ENCODE results near the gene CACNA2D3. TPM values are rescaled to one million over a fixed set of nuclear protein-coding genes. Genes with fewer than 3 reads are reported as not detected.

CACNA2D3 gene
- polyA plus RNA-seq, 1 donor (not counting 4 experiments of a cell fraction or from before 2014, with no cell fraction given) = 0.08 TPM

- Histone ChIP-seq H4K20me1 (ENCODE audit: control insufficient read depth, extremely low read depth, insufficient read depth, low read length) (no peaks in the 10 kb centered on the region), H3K9ac (ENCODE audit: control insufficient read depth, extremely low read depth, insufficient read depth, low read length) (no peak overlapping the region), H3K27ac (ENCODE audit: control insufficient read depth, insufficient read depth, low read length) (no peak overlapping the region), H3K9me3 (ENCODE audit: control insufficient read depth, low read depth, low read length) (no peaks in the 10 kb centered on the region), H3K4me1 (ENCODE audit: control insufficient read depth, extremely low read depth, insufficient read depth, low read length) (no peaks in the 10 kb centered on the region), H3K36me3 (ENCODE audit: control insufficient read depth in 2 of 2, extremely low read depth in 1 of 2, insufficient read depth in 2 of 2, low read length in 2 of 2) (no peaks in the 10 kb centered on the region), H3K27me3 (ENCODE audit: control insufficient read depth, extremely low read depth, insufficient read depth, low read length) (no peaks in the 10 kb centered on the region), H3K9me1 (ENCODE audit: control insufficient read depth, extremely low read depth, insufficient read depth, low read length) (no peaks in the 10 kb centered on the region), H3K79me2 (ENCODE audit: control insufficient read depth, insufficient read depth, low read length) (no peaks in the 10 kb centered on the region), H2AFZ (ENCODE audit: control insufficient read depth, low read length) (no peak overlapping the region), H3K4me2 (ENCODE audit: control insufficient read depth, extremely low read depth, insufficient read depth, low read depth, low read length) (no peak overlapping the region), H3K4me3 (ENCODE audit: control insufficient read depth in 2 of 3, extremely low read depth in 1 of 3, insufficient read depth in 2 of 3, low read depth in 1 of 3, low read length in 3 of 3) (no peak overlapping the region)
- dilution Hi-C loops (cut with MboI; ENCODE audit: extremely low pct_ligation_motif_present, low sequenced_read_pairs) = no loop called here
- no peak for DNase-seq (ENCODE audit: low read depth, low spot score)
- TF ChIP-seq CTCF (optimal IDR thresholded peaks at IDR 0.05 in 1 of 3, IDR thresholded peaks at IDR 0.05 in 1 of 3, conservative IDR thresholded peaks at IDR 0.05 in 1 of 3; ENCODE audit: extremely low read depth in 1 of 3, insufficient read depth in 2 of 3, low read length in 3 of 3) (no peak), EZH2 (IDR thresholded peaks at IDR 0.05; ENCODE audit: low read length) (no peak)
- no peak for FAIRE-seq
Measured at GRCh38 chr3:54176106-54176505, 53.8 kb downstream of the CACNA2D3 start.

GRCh38 chr3:54177816-54178215, 55.5 kb downstream of the CACNA2D3 start:
- Histone ChIP-seq H3K27ac (ENCODE audit: control insufficient read depth, insufficient read depth, low read length) (no peak overlapping the region), H3K9me1 (ENCODE audit: control insufficient read depth, extremely low read depth, insufficient read depth, low read length) (no peaks in the 10 kb centered on the region), H3K4me1 (ENCODE audit: control insufficient read depth, extremely low read depth, insufficient read depth, low read length) (no peaks in the 10 kb centered on the region), H3K4me2 (ENCODE audit: control insufficient read depth, extremely low read depth, insufficient read depth, low read depth, low read length) (no peak overlapping the region), H3K9me3 (ENCODE audit: control insufficient read depth, low read depth, low read length) (no peaks in the 10 kb centered on the region), H2AFZ (ENCODE audit: control insufficient read depth, low read length) (no peak overlapping the region), H3K4me3 (ENCODE audit: control insufficient read depth in 2 of 3, extremely low read depth in 1 of 3, insufficient read depth in 2 of 3, low read depth in 1 of 3, low read length in 3 of 3) (no peak overlapping the region), H3K9ac (ENCODE audit: control insufficient read depth, extremely low read depth, insufficient read depth, low read length) (no peak overlapping the region), H4K20me1 (ENCODE audit: control insufficient read depth, extremely low read depth, insufficient read depth, low read length) (no peaks in the 10 kb centered on the region), H3K79me2 (ENCODE audit: control insufficient read depth, insufficient read depth, low read length) (no peaks in the 10 kb centered on the region), H3K36me3 (ENCODE audit: control insufficient read depth in 2 of 2, extremely low read depth in 1 of 2, insufficient read depth in 2 of 2, low read length in 2 of 2) (no peaks in the 10 kb centered on the region), H3K27me3 (ENCODE audit: control insufficient read depth, extremely low read depth, insufficient read depth, low read length) (no peaks in the 10 kb centered on the region)
- no peak for DNase-seq (ENCODE audit: low read depth, low spot score)
- no peak for FAIRE-seq
- no peak for TF ChIP-seq EZH2 (IDR thresholded peaks at IDR 0.05; ENCODE audit: low read length)
- no peak for TF ChIP-seq CTCF (optimal IDR thresholded peaks at IDR 0.05 in 1 of 3, IDR thresholded peaks at IDR 0.05 in 1 of 3, conservative IDR thresholded peaks at IDR 0.05 in 1 of 3; ENCODE audit: extremely low read depth in 1 of 3, insufficient read depth in 2 of 3, low read length in 3 of 3)
- dilution Hi-C loops (cut with MboI; ENCODE audit: extremely low pct_ligation_motif_present, low sequenced_read_pairs) = no loop called here
